Activated naive CD8-positive, alpha-beta T cell treated with anti-CD3 and anti-CD28 coated beads, Interleukin-2, amount 10 ng/mL, durations not matched to agents 7 days and 5 days (primary cell): ENCODE results near the gene GLIS2. TPM values are rescaled to one million over a fixed set of nuclear protein-coding genes. Genes with fewer than 3 reads are reported as not detected.

Source experiments
- ATAC-seq: fragments of 150-1000 bp; cut with Tn5 transposase; one replicate; pipeline ENCODE4 v1.10.0; 2021; ENCODE audit warnings: low read depth, moderate library complexity
- POLR2A ChIA-PET: fragments of 350-600 bp; sonication (Branson Sonifier 250); formaldehyde crosslinking; loops from one replicate; lab custom pipeline; 2021; ENCODE audit warnings: antibody characterized with exemption; lab: Charles Lee
- DNase-seq: peaks from one replicate; pipeline ENCODE4 v3.0.0; 2021
- H3K27ac Mint-ChIP-seq: one replicate; pipeline ENCODE4 v1.8.0; 2022; ENCODE audit warnings: mild to moderate bottlenecking, mixed read lengths
- H3K27me3 Mint-ChIP-seq: one replicate; pipeline ENCODE4 v1.8.0; 2022; ENCODE audit warnings: mild to moderate bottlenecking, moderate library complexity, mixed read lengths
- H3K36me3 Mint-ChIP-seq: one replicate; pipeline ENCODE4 v1.8.0; 2021; ENCODE audit warnings: mild to moderate bottlenecking, mixed read lengths
- H3K4me1 Mint-ChIP-seq: one replicate; pipeline ENCODE4 v1.8.0; 2021; ENCODE audit warnings: mixed read lengths
- H3K4me3 Mint-ChIP-seq: one replicate; pipeline ENCODE4 v1.8.0; 2022; ENCODE audit warnings: mild to moderate bottlenecking, moderate library complexity, mixed read lengths
- H3K9me3 Mint-ChIP-seq: one replicate; pipeline ENCODE4 v1.8.0; 2021; ENCODE audit warnings: mixed read lengths
- total RNA-seq, 2 experiments: library from RNA; stranded (reverse); gene quantifications; one replicate each; pipeline ENCODE4 v1.2.3, GENCODE V29; 2021

GLIS2 gene
- total RNA-seq, 2 experiments from 2014 or later: 0.14 TPM

- peaks cover 2% of the 10 kb centered on the region for H3K36me3 Mint-ChIP-seq
- no peak overlapping the region for H3K4me3 Mint-ChIP-seq
- POLR2A ChIA-PET: no interaction called here
- no peaks in the 10 kb centered on the region for H3K27me3 Mint-ChIP-seq
- H3K4me1 Mint-ChIP-seq: peaks cover 9% of the 10 kb centered on the region
- peak overlapping the region; percentile 42 for H3K27ac Mint-ChIP-seq
- DNase-seq (no peak), ATAC-seq (no peak)
- H3K9me3 Mint-ChIP-seq: no peaks in the 10 kb centered on the region
Observed at GRCh38 chr16:4347765-4348509, 32.1 kb downstream of the GLIS2 start.

GRCh38 chr16:4349332-4349731, 33.5 kb downstream of the GLIS2 start:
- no peak for ATAC-seq
- H3K4me1 Mint-ChIP-seq: peaks cover 9% of the 10 kb centered on the region
- no peaks in the 10 kb centered on the region for H3K9me3 Mint-ChIP-seq
- H3K4me3 Mint-ChIP-seq: no peak overlapping the region
- peaks cover 2% of the 10 kb centered on the region for H3K36me3 Mint-ChIP-seq
- POLR2A ChIA-PET: no interaction called here
- no peak overlapping the region for H3K27ac Mint-ChIP-seq
- no peaks in the 10 kb centered on the region for H3K27me3 Mint-ChIP-seq
- no peak for DNase-seq

GRCh38 chr16:4350365-4350786, 34.5 kb downstream of the GLIS2 start:
- peak overlapping the region; percentile 91 for H3K27ac Mint-ChIP-seq
- peaks cover 5% of the 10 kb centered on the region for H3K36me3 Mint-ChIP-seq
- no peaks in the 10 kb centered on the region for H3K9me3 Mint-ChIP-seq
- no peak for ATAC-seq
- H3K27me3 Mint-ChIP-seq: no peaks in the 10 kb centered on the region
- peak overlapping the region; percentile 94 for H3K4me3 Mint-ChIP-seq
- POLR2A ChIA-PET: interaction anchor here (0.6 to 2.3 kb wide), 11 partner anchors 19 to 274 kb away, joined by 3 to 12 read pairs (median 4); partner anchors contain the start of genes CORO7, MGRN1 and TFAP4
- DNase-seq: no peak
- peaks cover 9% of the 10 kb centered on the region for H3K4me1 Mint-ChIP-seq

- Mint-ChIP-seq H3K4me3 (peak within 1 kb of the TSS; percentile 94), H3K4me1 (peaks cover 9% of the 10 kb centered on the region), H3K9me3 (no peaks in the 10 kb centered on the region), H3K36me3 (peaks cover 5% of the 10 kb centered on the region), H3K27me3 (no peaks in the 10 kb centered on the region), H3K27ac (peak within 1 kb of the TSS; percentile 91)
- DNase-seq: peak; percentile 100
- POLR2A ChIA-PET: interaction anchor here (0.5 to 2.3 kb wide), 13 partner anchors 19 to 435 kb away, joined by 3 to 12 read pairs (median 3); partner anchors contain the start of genes CORO7, MGRN1 and TFAP4
- ATAC-seq: peak; percentile 95
Observed at GRCh38 chr16:4350787-4351659, 35.2 kb downstream of the GLIS2 start, which contains the start of gene PAM16. Gene PAM16 (minus strand): TSS chr16:4351321. CDS start chr16:4351234, 87 bp downstream.

GRCh38 chr16:4351880-4352279, 36.0 kb downstream of the GLIS2 start:
- Mint-ChIP-seq H3K36me3 (peaks cover 5% of the 10 kb centered on the region), H3K27me3 (no peaks in the 10 kb centered on the region), H3K27ac (no peak overlapping the region), H3K4me3 (no peak overlapping the region), H3K4me1 (peaks cover 9% of the 10 kb centered on the region), H3K9me3 (no peaks in the 10 kb centered on the region)
- POLR2A ChIA-PET: interaction anchor here (0.9 to 2.3 kb wide), 4 partner anchors 44 to 81 kb away, joined by 3 to 12 read pairs (median 8); partner anchors contain the start of genes CORO7 and TFAP4
- ATAC-seq (no peak), DNase-seq (no peak)

GRCh38 chr16:4352843-4353242, 37.0 kb downstream of the GLIS2 start:
- Mint-ChIP-seq H3K9me3 (no peaks in the 10 kb centered on the region), H3K27ac (no peak overlapping the region), H3K36me3 (peaks cover 5% of the 10 kb centered on the region), H3K4me1 (peaks cover 9% of the 10 kb centered on the region), H3K27me3 (no peaks in the 10 kb centered on the region), H3K4me3 (no peak overlapping the region)
- POLR2A ChIA-PET: interaction anchor here (0.7 to 1.1 kb wide), 3 partner anchors 17 to 80 kb away, joined by 3 to 4 read pairs (median 3); partner anchors contain the start of gene TFAP4
- ATAC-seq (no peak), DNase-seq (no peak)

- ATAC-seq (no peak), DNase-seq (no peak)
- Mint-ChIP-seq H3K27ac (no peak overlapping the region), H3K4me1 (peaks cover 6% of the 10 kb centered on the region), H3K4me3 (no peak overlapping the region), H3K9me3 (no peaks in the 10 kb centered on the region), H3K27me3 (no peaks in the 10 kb centered on the region), H3K36me3 (peaks cover 3% of the 10 kb centered on the region)
- POLR2A ChIA-PET: interaction anchor here (0.7 to 1.1 kb wide), 3 partner anchors 16 to 81 kb away, joined by 3 to 4 read pairs (median 3); partner anchors contain the start of gene TFAP4
Observed at GRCh38 chr16:4353675-4354074, 37.8 kb downstream of the GLIS2 start.

GRCh38 chr16:4354512-4355409, 38.9 kb downstream of the GLIS2 start:
- POLR2A ChIA-PET: no interaction called here
- peaks cover 7% of the 10 kb centered on the region for H3K36me3 Mint-ChIP-seq
- H3K4me3 Mint-ChIP-seq: no peak overlapping the region

GRCh38 chr16:4356820-4357219, 41.0 kb downstream of the GLIS2 start:
- POLR2A ChIA-PET: no interaction called here
- no peak overlapping the region for H3K4me3 Mint-ChIP-seq
- H3K9me3 Mint-ChIP-seq: no peaks in the 10 kb centered on the region
- no peak for DNase-seq
- H3K36me3 Mint-ChIP-seq: peaks cover 7% of the 10 kb centered on the region
- ATAC-seq: no peak
- H3K4me1 Mint-ChIP-seq: peaks cover under 1% of the 10 kb centered on the region
- H3K27ac Mint-ChIP-seq: no peak overlapping the region
- H3K27me3 Mint-ChIP-seq: no peaks in the 10 kb centered on the region

More at GRCh38 chr16:4354512-4355409, 38.9 kb downstream of the GLIS2 start:
- H3K27me3 Mint-ChIP-seq: no peaks in the 10 kb centered on the region
- H3K9me3 Mint-ChIP-seq: no peaks in the 10 kb centered on the region
- H3K4me1 Mint-ChIP-seq: peaks cover 6% of the 10 kb centered on the region
- no peak for ATAC-seq
- H3K27ac Mint-ChIP-seq: no peak overlapping the region
- DNase-seq: no peak

GRCh38 chr16:4358236-4358635, 42.4 kb downstream of the GLIS2 start:
- no peaks in the 10 kb centered on the region for H3K4me1 Mint-ChIP-seq
- H3K27me3 Mint-ChIP-seq: no peaks in the 10 kb centered on the region
- peaks cover 7% of the 10 kb centered on the region for H3K36me3 Mint-ChIP-seq
- no peaks in the 10 kb centered on the region for H3K9me3 Mint-ChIP-seq
- ATAC-seq: no peak
- no peak overlapping the region for H3K4me3 Mint-ChIP-seq
- DNase-seq: no peak
- POLR2A ChIA-PET: interaction anchor here (0.6 kb wide), 1 partner anchor 451 kb away, joined by 4 read pairs; no protein-coding TSS in a partner anchor
- no peak overlapping the region for H3K27ac Mint-ChIP-seq

- POLR2A ChIA-PET: interaction anchor here (0.6 kb wide), 2 partner anchors 80 to 450 kb away, joined by 3 to 4 read pairs; no protein-coding TSS in a partner anchor
- Mint-ChIP-seq H3K4me3 (no peak overlapping the region), H3K27ac (no peak overlapping the region), H3K9me3 (no peaks in the 10 kb centered on the region), H3K4me1 (no peaks in the 10 kb centered on the region), H3K36me3 (peaks cover 13% of the 10 kb centered on the region), H3K27me3 (no peaks in the 10 kb centered on the region)
- ATAC-seq (peak; percentile 63), DNase-seq (peak; percentile 78)
Observed at GRCh38 chr16:4358831-4359561, 43.1 kb downstream of the GLIS2 start.

GRCh38 chr16:4359914-4360313, 44.0 kb downstream of the GLIS2 start:
- Mint-ChIP-seq H3K27me3 (no peaks in the 10 kb centered on the region), H3K27ac (no peak overlapping the region), H3K4me1 (no peaks in the 10 kb centered on the region), H3K9me3 (no peaks in the 10 kb centered on the region), H3K4me3 (no peak overlapping the region), H3K36me3 (peaks cover 11% of the 10 kb centered on the region)
- POLR2A ChIA-PET: interaction anchor here (0.6 kb wide), 1 partner anchor 79 kb away, joined by 3 read pairs; no protein-coding TSS in a partner anchor
- DNase-seq (no peak), ATAC-seq (no peak)
